KOPT-K1 (cell line): Measurements from ENCODE around the gene B4GALT1.

Experiments
- H3K27ac ChIP-seq: fragments of 200-600 bp; sonication (generic); 2 replicates; pipeline ENCODE4 v1.5.1; 2016; ENCODE audit warnings: antibody characterized with exemption, mild to moderate bottlenecking, low read depth, low read length; ENCODE audit not compliant: poor library complexity, severe bottlenecking
- H3K36me3 ChIP-seq: fragments of 200-600 bp; sonication (generic); 2 replicates; pipeline ENCODE4 v1.5.1; 2017; ENCODE audit warnings: antibody characterized with exemption, mild to moderate bottlenecking, low read length, moderate library complexity; ENCODE audit not compliant: insufficient read depth
- H3K9me3 ChIP-seq: fragments of 200-600 bp; sonication (generic); 2 replicates; pipeline ENCODE4 v1.5.1; 2017; ENCODE audit warnings: antibody characterized with exemption, low read length, mild to moderate bottlenecking; ENCODE audit not compliant: insufficient read depth, poor library complexity, severe bottlenecking

Gene B4GALT1

DNA sequence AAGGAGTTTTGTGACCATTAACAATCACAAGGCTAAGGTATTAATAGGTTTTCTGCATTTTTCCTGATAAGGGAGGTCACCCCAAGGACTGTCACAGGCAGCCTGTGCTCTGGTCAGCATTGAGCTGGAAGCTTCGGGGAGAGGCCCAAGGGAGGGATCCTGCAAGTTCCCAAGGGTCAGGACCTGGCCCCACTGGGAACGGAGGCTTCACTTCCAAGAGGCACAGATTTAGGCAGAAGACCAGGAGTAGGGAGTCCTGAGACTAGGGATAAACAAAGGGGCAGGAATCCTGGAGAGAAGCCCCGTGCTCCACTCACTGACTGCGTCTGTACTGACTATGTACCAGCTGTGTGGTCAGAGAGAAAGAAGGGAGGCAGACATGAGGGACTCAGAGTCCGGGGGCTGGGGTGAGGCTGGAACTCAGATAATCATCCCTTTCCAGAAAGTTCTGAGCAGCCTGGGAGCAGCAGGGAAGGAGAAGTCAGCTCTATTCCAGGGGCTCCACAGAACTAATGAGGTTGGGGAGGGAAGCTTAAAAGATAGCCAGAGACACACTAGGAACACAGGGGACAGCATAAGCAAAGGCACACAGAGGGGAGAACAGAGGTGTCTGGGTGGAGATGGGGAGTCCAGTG lies 37.8 kb downstream of the B4GALT1 start:
- Histone ChIP-seq H3K9me3 (no peaks in the 10 kb centered on the region), H3K27ac (no peak overlapping the region), H3K36me3 (peaks cover 18% of the 10 kb centered on the region; the same call in 1 of the 2 replicates)

DNA sequence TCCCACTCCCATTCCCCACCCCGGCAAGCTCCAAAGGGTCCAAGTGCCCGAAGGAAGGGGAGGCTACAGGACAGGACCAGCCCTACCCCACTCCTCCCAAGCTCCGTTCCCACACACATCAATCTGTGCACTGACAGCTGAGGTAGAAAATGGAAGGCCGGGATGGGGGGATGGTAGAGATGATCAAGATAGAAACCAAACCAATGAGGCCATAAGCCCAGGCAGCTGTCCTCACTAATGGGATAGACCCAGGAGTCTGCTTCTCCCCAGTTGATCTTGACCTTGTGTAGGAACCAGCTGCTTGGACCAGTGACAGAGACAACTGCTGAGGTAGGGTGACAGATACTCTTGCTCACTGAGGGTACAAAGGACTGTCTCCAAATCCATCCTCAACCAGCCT lies 38.6 kb downstream of the B4GALT1 start:
- no peak overlapping the region for H3K27ac ChIP-seq
- H3K9me3 ChIP-seq = no peaks in the 10 kb centered on the region
- H3K36me3 ChIP-seq = peaks cover 14% of the 10 kb centered on the region; the same call in 1 of the 2 replicates

- no peaks in the 10 kb centered on the region for H3K9me3 ChIP-seq
- no peak overlapping the region for H3K27ac ChIP-seq
- peaks cover 9% of the 10 kb centered on the region; the same call in 1 of the 2 replicates for H3K36me3 ChIP-seq
Observed at GRCh38 chr9:33127881-33128280, 39.3 kb downstream of the B4GALT1 start.

- Histone ChIP-seq H3K9me3 (no peaks in the 10 kb centered on the region), H3K36me3 (peaks cover 7% of the 10 kb centered on the region; the same call in 1 of the 2 replicates)
Observed at GRCh38 chr9:33125871-33126823, 41.0 kb downstream of the B4GALT1 start.

GRCh38 chr9:33125461-33125860 lies 41.7 kb downstream of the B4GALT1 start:
- Histone ChIP-seq H3K27ac (peak overlapping the region; percentile 28), H3K9me3 (no peaks in the 10 kb centered on the region), H3K36me3 (no peaks in the 10 kb centered on the region)

More at GRCh38 chr9:33125871-33126823, 41.0 kb downstream of the B4GALT1 start:
- H3K27ac ChIP-seq = no peak overlapping the region

DNA sequence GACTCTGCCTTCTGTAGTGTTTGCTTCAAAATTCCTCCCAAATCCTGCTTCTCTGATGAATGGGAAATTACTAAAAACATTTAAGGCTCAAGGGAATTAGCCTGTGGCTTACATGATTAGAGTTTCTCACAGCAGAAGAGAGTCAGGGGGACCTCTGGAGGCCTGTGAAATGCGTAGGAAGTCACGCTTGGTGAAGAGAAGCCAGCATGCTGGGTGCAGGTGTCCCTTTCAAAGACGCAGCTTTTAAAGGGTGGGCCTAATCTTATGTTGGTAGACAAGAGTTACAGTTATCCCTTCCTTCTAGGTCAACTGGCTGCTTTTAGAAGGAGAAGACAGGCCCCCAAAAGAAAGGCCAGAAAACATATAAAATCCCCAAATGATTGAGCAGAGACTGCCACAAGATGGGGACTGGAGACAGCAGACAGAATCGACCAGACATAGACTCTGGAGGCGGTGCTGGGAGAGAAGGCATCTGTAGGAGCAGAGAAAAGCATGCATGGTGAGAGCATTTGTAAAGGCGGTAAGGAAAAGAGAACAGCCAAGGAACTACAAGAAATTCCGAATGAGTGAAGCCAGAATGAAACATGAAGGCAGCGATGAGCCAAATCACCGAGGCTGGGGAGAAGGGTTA lies 42.3 kb downstream of the B4GALT1 start:
- H3K27ac ChIP-seq = peak overlapping the region; percentile 28
- no peaks in the 10 kb centered on the region for H3K36me3 ChIP-seq

GRCh38 chr9:33124046-33124445 lies 43.1 kb downstream of the B4GALT1 start:
- no peaks in the 10 kb centered on the region for H3K9me3 ChIP-seq
- no peaks in the 10 kb centered on the region for H3K36me3 ChIP-seq
- peak overlapping the region; percentile 8 for H3K27ac ChIP-seq

More for the DNA sequence above, 42.3 kb downstream of the B4GALT1 start:
- no peaks in the 10 kb centered on the region for H3K9me3 ChIP-seq

GRCh38 chr9:33123407-33124031 lies 43.6 kb downstream of the B4GALT1 start:
- Histone ChIP-seq H3K27ac (peak overlapping the region; percentile 8), H3K9me3 (no peaks in the 10 kb centered on the region), H3K36me3 (no peaks in the 10 kb centered on the region)

DNA sequence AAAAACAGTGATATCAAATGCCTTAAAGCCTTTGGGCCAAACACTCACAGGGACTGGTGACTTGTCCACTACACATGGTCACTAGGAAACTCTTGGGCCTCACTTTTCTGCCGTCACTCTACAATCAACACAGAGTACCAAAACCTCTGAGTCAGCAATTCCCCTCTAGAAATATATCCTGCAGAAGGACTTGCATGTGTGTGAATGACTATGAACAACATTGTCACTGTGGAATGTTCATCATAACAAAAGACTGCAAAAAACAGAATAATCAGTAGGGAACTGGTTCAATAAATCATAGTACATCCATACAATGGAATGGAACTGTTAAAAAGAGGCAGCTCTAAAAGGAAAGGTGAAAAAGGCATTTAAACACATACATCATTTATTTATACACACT lies 46.5 kb downstream of the B4GALT1 start:
- H3K9me3 ChIP-seq = no peaks in the 10 kb centered on the region
- no peaks in the 10 kb centered on the region for H3K36me3 ChIP-seq
- H3K27ac ChIP-seq = no peak overlapping the region

DNA sequence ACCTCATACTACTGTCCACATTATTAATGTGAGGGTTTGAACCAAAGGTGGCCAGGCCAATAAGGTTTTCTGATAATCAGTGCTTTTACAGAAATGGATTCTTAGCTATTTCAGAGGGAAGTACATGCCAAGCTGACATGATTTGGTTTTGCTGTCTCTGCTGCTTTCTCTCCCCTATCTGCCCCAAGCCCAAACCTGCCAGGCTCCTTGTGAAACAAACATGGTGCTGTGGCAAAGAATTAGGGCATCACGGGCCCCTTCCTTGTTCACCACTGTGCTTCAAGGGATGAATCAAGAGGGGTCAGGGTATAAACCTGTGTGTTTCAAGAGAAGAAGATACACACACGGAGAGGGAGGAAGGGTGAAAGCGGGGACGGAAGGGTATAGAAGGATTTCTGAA lies 49.3 kb downstream of the B4GALT1 start:
- H3K36me3 ChIP-seq = peaks cover 18% of the 10 kb centered on the region; the same call in 1 of the 2 replicates

DNA sequence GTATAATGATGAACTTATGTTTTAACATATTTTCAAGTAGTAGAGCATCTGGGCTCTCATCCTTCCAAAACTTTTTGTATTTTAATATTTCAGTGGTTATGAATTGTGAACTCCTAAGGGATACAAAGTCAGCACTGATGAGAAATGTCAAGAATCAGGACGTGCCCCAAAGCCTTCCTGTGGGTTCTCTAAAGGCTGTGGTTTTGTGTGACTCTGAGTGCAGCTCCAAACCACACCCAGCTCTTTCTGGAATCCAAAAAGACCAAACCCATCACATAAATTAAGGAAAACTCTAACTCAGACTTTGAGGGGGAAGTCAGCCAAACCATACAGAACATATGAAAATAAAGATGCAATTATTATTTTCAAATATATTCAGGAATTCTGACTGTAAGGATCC lies 49.8 kb downstream of the B4GALT1 start:
- Histone ChIP-seq H3K9me3 (no peaks in the 10 kb centered on the region), H3K36me3 (peaks cover 20% of the 10 kb centered on the region; the same call in 1 of the 2 replicates), H3K27ac (no peak overlapping the region)

More for the DNA sequence above, 49.3 kb downstream of the B4GALT1 start:
- Histone ChIP-seq H3K27ac (no peak overlapping the region), H3K9me3 (no peaks in the 10 kb centered on the region)

GRCh38 chr9:33116860-33117259 lies 50.3 kb downstream of the B4GALT1 start:
- Histone ChIP-seq H3K27ac (no peak overlapping the region), H3K36me3 (peaks cover 20% of the 10 kb centered on the region; the same call in 1 of the 2 replicates), H3K9me3 (no peaks in the 10 kb centered on the region)

- H3K27ac ChIP-seq = no peak overlapping the region
- H3K36me3 ChIP-seq = peaks cover 20% of the 10 kb centered on the region; the same call in 1 of the 2 replicates
- no peaks in the 10 kb centered on the region for H3K9me3 ChIP-seq
Observed at GRCh38 chr9:33114746-33115145, 52.4 kb downstream of the B4GALT1 start.

- Histone ChIP-seq H3K9me3 (no peaks in the 10 kb centered on the region), H3K36me3 (peaks cover 20% of the 10 kb centered on the region; the same call in 1 of the 2 replicates), H3K27ac (no peak overlapping the region)
Observed at GRCh38 chr9:33113799-33114547, 53.2 kb downstream of the B4GALT1 start.
